H1 (cell line): ENCODE measurements around the gene AMY1A. TPM values are rescaled to one million over a fixed set of nuclear protein-coding genes. Genes with fewer than 3 reads are reported as not detected.
"Not testable (repeated sequence)": the region's sequence is repeated elsewhere in the genome, so short reads cannot be mapped to it uniquely, and the experiment has no call there.

Experiments used
- CTCF ChIA-PET: fragments of 300-600 bp; sonication (Branson Sonifier 250); formaldehyde crosslinking; loops from one replicate; lab custom pipeline; 2021; ENCODE audit not compliant: partially characterized antibody; lab: Charles Lee
- POLR2A ChIA-PET: fragments of 300-600 bp; sonication (Branson Sonifier 250); formaldehyde crosslinking; loops from one replicate; lab custom pipeline; 2021; ENCODE audit warnings: inconsistent platforms; ENCODE audit not compliant: partially characterized antibody; lab: Charles Lee
- DNase-seq, 2 experiments: peaks; one replicate each; pipeline versions ENCODE4 v3.0.0 to v3.0.0-alpha.2; 2010 to 2022; ENCODE audit warnings: low spot score in 2 of 2, low read depth in 1 of 2, mixed read lengths in 1 of 2
- FAIRE-seq: peaks from 2 replicates; lab custom pipeline; 2011; peaks lifted over from hg19 to GRCh38; lab: Jason Lieb, UNC
- H2AFZ ChIP-seq: 2 replicates; pipeline ENCODE4 v1.8.1; 2012; ENCODE audit warnings: low read length, inconsistent platforms
- H2AK5ac ChIP-seq: 2 replicates; pipeline ENCODE4 v1.6.1; 2013; ENCODE audit warnings: low read depth, low read length
- H2BK120ac ChIP-seq: replicated peaks from 2 replicates; pipeline ENCODE3; 2013; ENCODE audit warnings: low read depth, low read length, inconsistent platforms
- H2BK12ac ChIP-seq: 2 replicates; pipeline ENCODE4 v1.6.1; 2013; ENCODE audit warnings: low read depth, low read length
- H2BK15ac ChIP-seq: 2 replicates; pipeline ENCODE4 v1.6.1; 2013; ENCODE audit warnings: low read length
- H2BK20ac ChIP-seq: 2 replicates; pipeline ENCODE4 v1.6.1; 2013; ENCODE audit warnings: low read length
- H2BK5ac ChIP-seq: 2 replicates; pipeline ENCODE4 v1.6.1; 2013; ENCODE audit warnings: low read depth, low read length
- H3K14ac ChIP-seq: 2 replicates; pipeline ENCODE4 v1.6.1; 2013; ENCODE audit warnings: inconsistent platforms; ENCODE audit not compliant: insufficient read length
- H3K18ac ChIP-seq: 2 replicates; pipeline ENCODE4 v1.6.1; 2013; ENCODE audit warnings: low read length; ENCODE audit errors: extremely low read depth
- H3K23ac ChIP-seq: 2 replicates; pipeline ENCODE4 v1.6.1; 2013; ENCODE audit warnings: inconsistent platforms; ENCODE audit not compliant: insufficient read length
- H3K23me2 ChIP-seq: 2 replicates; pipeline ENCODE4 v1.6.1; 2013; ENCODE audit warnings: low read depth, low read length
- H3K27ac ChIP-seq: 2 replicates; pipeline ENCODE4 v1.6.1; 2011; ENCODE audit warnings: low read depth, low read length, inconsistent platforms
- H3K27me3 ChIP-seq, 4 experiments: replicated peaks in 1 of 4; 1 replicate in 1 of 4; 2 replicates in 3 of 4; pipeline versions ENCODE4 v1.6.1 to v1.8.1; 2011 to 2013; ENCODE audit warnings: low read length in 3 of 4, mild to moderate bottlenecking in 3 of 4, inconsistent platforms in 2 of 4, mixed read lengths in 2 of 4, moderate library complexity in 1 of 4; ENCODE audit not compliant: control insufficient read depth in 3 of 4, insufficient read depth in 3 of 4; ENCODE audit errors: extremely low read depth in 1 of 4
- H3K36me3 ChIP-seq, 4 experiments: 2 replicates each; pipeline versions ENCODE4 v1.6.1 to v1.8.1; 2011 to 2013; ENCODE audit warnings: mild to moderate bottlenecking in 4 of 4, low read length in 3 of 4, moderate library complexity in 2 of 4, control low read depth in 1 of 4, inconsistent platforms in 1 of 4; ENCODE audit not compliant: insufficient read depth in 4 of 4, control insufficient read depth in 2 of 4
- H3K4ac ChIP-seq: replicated peaks from 2 replicates; pipeline ENCODE3; 2013; ENCODE audit warnings: low read length, low read depth, mixed read lengths, inconsistent platforms; ENCODE audit not compliant: insufficient read length
- H3K4me1 ChIP-seq, 4 experiments: replicated peaks in 1 of 4; 1 replicate in 1 of 4; 2 replicates in 3 of 4; pipeline versions ENCODE4 v1.6.1 to v1.8.1; 2011 to 2013; ENCODE audit warnings: low read length in 3 of 4, inconsistent platforms in 2 of 4, mixed read lengths in 1 of 4; ENCODE audit not compliant: insufficient read depth in 4 of 4, control insufficient read depth in 3 of 4
- H3K4me2 ChIP-seq, 2 experiments: 2 replicates each; pipeline versions ENCODE4 v1.6.1 to v1.8.1; 2011 to 2013; ENCODE audit warnings: low read depth in 2 of 2, low read length in 2 of 2, control low read depth in 1 of 2, inconsistent platforms in 1 of 2, mild to moderate bottlenecking in 1 of 2; ENCODE audit not compliant: insufficient read depth in 1 of 2
- H3K4me3 ChIP-seq, 4 experiments: fragments of 200-600, 300-600 bp in 1 of 4; sonication (generic), shearing (Covaris generic), sonication (Bioruptor Twin) in 1 of 4; 2 replicates each; pipeline versions ENCODE4 v1.5.1 to v1.8.1; 2011 to 2016; ENCODE audit warnings: low read length in 4 of 4, low read depth in 3 of 4, control low read depth in 2 of 4, inconsistent platforms in 2 of 4, mild to moderate bottlenecking in 2 of 4, mixed read lengths in 1 of 4, moderate library complexity in 1 of 4; ENCODE audit not compliant: insufficient read depth in 2 of 4; ENCODE audit errors: extremely low read depth in 1 of 4
- H3K56ac ChIP-seq: replicated peaks from 2 replicates; pipeline ENCODE3; 2013; ENCODE audit warnings: low read depth, mild to moderate bottlenecking, mixed read lengths, low read length, inconsistent platforms; ENCODE audit not compliant: insufficient read length
- H3K79me1 ChIP-seq: 2 replicates; pipeline ENCODE4 v1.6.1; 2013; ENCODE audit warnings: low read depth, low read length, control low read depth
- H3K79me2 ChIP-seq, 2 experiments: 2 replicates each; pipeline versions ENCODE4 v1.6.1 to v1.8.1; 2012 to 2013; ENCODE audit warnings: low read length in 2 of 2, mild to moderate bottlenecking in 2 of 2, inconsistent platforms in 1 of 2; ENCODE audit not compliant: insufficient read depth in 2 of 2, control insufficient read depth in 1 of 2
- H3K9ac ChIP-seq, 4 experiments: replicated peaks in 1 of 4; 1 replicate in 1 of 4; 2 replicates in 3 of 4; pipeline versions ENCODE4 v1.6.1 to v1.8.1; 2011 to 2013; ENCODE audit warnings: low read depth in 3 of 4, low read length in 3 of 4, control low read depth in 2 of 4, mild to moderate bottlenecking in 2 of 4, moderate library complexity in 2 of 4, inconsistent platforms in 1 of 4; ENCODE audit errors: extremely low read depth in 1 of 4
- H3K9me3 ChIP-seq, 2 experiments: 2 replicates each; pipeline versions ENCODE4 v1.6.1 to v1.8.1; 2012 to 2013; ENCODE audit warnings: mild to moderate bottlenecking in 2 of 2, moderate library complexity in 2 of 2, control low read depth in 1 of 2, inconsistent platforms in 1 of 2, low read depth in 1 of 2, low read length in 1 of 2, mixed read lengths in 1 of 2; ENCODE audit not compliant: insufficient read depth in 2 of 2
- H4K20me1 ChIP-seq, 2 experiments: replicated peaks in 1 of 2; 2 replicates each; pipeline versions ENCODE3 to v1.8.1; 2011 to 2013; ENCODE audit warnings: inconsistent platforms in 2 of 2, low read length in 2 of 2, mild to moderate bottlenecking in 1 of 2; ENCODE audit not compliant: insufficient read depth in 2 of 2, control insufficient read depth in 1 of 2
- H4K5ac ChIP-seq: 2 replicates; pipeline ENCODE4 v1.6.1; 2013; ENCODE audit warnings: low read length, low read depth, mixed read lengths, inconsistent platforms; ENCODE audit not compliant: insufficient read length
- H4K8ac ChIP-seq: 2 replicates; pipeline ENCODE4 v1.8.0; 2013; ENCODE audit warnings: mild to moderate bottlenecking, moderate library complexity, low read length, inconsistent platforms; ENCODE audit not compliant: insufficient read depth; ENCODE audit errors: extremely low read depth
- H4K91ac ChIP-seq: replicated peaks from 2 replicates; pipeline ENCODE3; 2013; ENCODE audit warnings: low read length, mixed read lengths, inconsistent platforms; ENCODE audit not compliant: insufficient read length
- WGBS, 2 experiments: shearing (Covaris generic) in 1 of 2; methylation state at CpG; one replicate each; pipeline versions ENCODE4 v1.1.6 to v1.1.7; 2013 to 2015; ENCODE audit warnings: low lambda C conversion rate in 2 of 2, mixed read lengths in 2 of 2, inconsistent platforms in 1 of 2, low coverage in 1 of 2, missing lambda C conversion rate in 1 of 2; ENCODE audit not compliant: insufficient replicate concordance in 2 of 2, insufficient coverage in 1 of 2, insufficient read length in 1 of 2; ENCODE audit errors: extremely low coverage in 1 of 2, missing lambda C conversion rate in 1 of 2; 5-methylcytosine and 5-hydroxymethylcytosine counted together
- polyA plus RNA-seq, 7 experiments: library from polyadenylated mRNA; depleted of rRNA in 3 of 7; stranded (reverse) in 5 of 7; unstranded in 2 of 7; fragments of >200 nt in 5 of 7; fragments of 200-250 nt in 2 of 7; gene quantifications; 1 replicate in 5 of 7; 2 replicates in 1 of 7; 4 replicates in 1 of 7; pipeline versions ENCODE4 v1.2.1 to v1.2.3, GENCODE V29; 2011 to 2013; ENCODE audit warnings: missing spikeins in 2 of 7, mixed read lengths in 2 of 7
- total RNA-seq: library from RNA; stranded (reverse); fragmentation: NEBNext Ultra II Directional; extraction: Animal tissue kit (Norgen Biotek cat#: 25700); gene quantifications from 2 replicates; pipeline ENCODE4 v1.2.1, GENCODE V29; 2021

AMY1A gene
- total and polyA plus RNA-seq, 2 of the 8 experiments (the other 6 are each of a cell fraction or from before 2014, with no cell fraction given) = not detected

GRCh38 chr1:103654133-103654532, 1.4 kb upstream of the AMY1A start:
- H2BK120ac ChIP-seq, H3K4me1 ChIP-seq, DNase-seq, H2AK5ac ChIP-seq, H3K36me3 ChIP-seq, H3K27ac ChIP-seq, H3K56ac ChIP-seq, H3K9me3 ChIP-seq, CTCF ChIA-PET, H3K79me2 ChIP-seq, H2AFZ ChIP-seq, H3K4me2 ChIP-seq, H3K4me3 ChIP-seq, H4K91ac ChIP-seq, H3K27me3 ChIP-seq, H3K23ac ChIP-seq, H2BK15ac ChIP-seq, H3K4ac ChIP-seq, FAIRE-seq, H4K5ac ChIP-seq, H4K20me1 ChIP-seq, H2BK12ac ChIP-seq, H3K79me1 ChIP-seq, H3K18ac ChIP-seq, H3K9ac ChIP-seq, H4K8ac ChIP-seq, H3K14ac ChIP-seq, H2BK20ac ChIP-seq, POLR2A ChIA-PET, H3K23me2 ChIP-seq, H2BK5ac ChIP-seq: not testable (repeated sequence)
- no CpG with 5 or more reads among the region's 6 CpGs for WGBS, 2 experiments

DNA sequence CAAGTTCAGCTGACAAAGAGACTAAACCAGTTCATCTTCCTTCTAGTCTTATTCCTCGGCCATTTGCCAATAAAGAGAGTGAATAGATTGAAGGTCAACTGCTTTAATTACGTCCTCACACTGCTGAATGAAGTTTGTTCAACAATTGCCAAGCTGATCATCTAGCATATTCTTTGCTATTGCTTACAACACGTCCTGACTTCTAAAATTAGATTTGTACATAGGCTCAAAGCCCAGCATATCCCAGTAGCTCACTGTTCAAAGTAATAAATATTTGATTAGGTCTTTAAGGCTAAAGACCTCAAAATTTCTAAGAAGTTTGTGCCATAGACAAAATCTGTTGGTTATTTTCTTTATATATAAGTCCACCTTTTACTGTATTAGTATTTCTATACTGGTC, 20.8 kb downstream of the AMY1A start:
- H3K23ac ChIP-seq, H4K5ac ChIP-seq, H3K9ac ChIP-seq, H4K20me1 ChIP-seq, H3K14ac ChIP-seq, H3K27me3 ChIP-seq, H3K56ac ChIP-seq, H3K9me3 ChIP-seq, H2AK5ac ChIP-seq, H3K27ac ChIP-seq, H3K4me3 ChIP-seq, H2BK12ac ChIP-seq, H3K79me2 ChIP-seq, H2BK15ac ChIP-seq, H3K23me2 ChIP-seq, FAIRE-seq, DNase-seq, H2BK120ac ChIP-seq, H3K4ac ChIP-seq, H3K79me1 ChIP-seq, H2AFZ ChIP-seq, POLR2A ChIA-PET, H3K4me2 ChIP-seq, H3K4me1 ChIP-seq, H3K36me3 ChIP-seq, H2BK20ac ChIP-seq, H2BK5ac ChIP-seq, H3K18ac ChIP-seq, H4K8ac ChIP-seq, CTCF ChIA-PET, H4K91ac ChIP-seq: not testable (repeated sequence)
- no CpG with 5 or more reads among the region's 3 CpGs for WGBS, 2 experiments
